HepG2 (cell line): Measurements from ENCODE around the gene ZNF106. TPM values are rescaled to one million over a fixed set of nuclear protein-coding genes. Genes with fewer than 3 reads are reported as not detected.
A peak's percentile ranks its signal among the peaks of the same experiment; 100 is the strongest.

ENCODE experiments used
- AGO1 ChIP-seq: fragments of 200-400 bp; formaldehyde crosslinking; IDR thresholded peaks from 2 replicates; pipeline ENCODE4 v1.6.1; 2017; ENCODE audit warnings: mild to moderate bottlenecking, low read depth, low read length, moderate library complexity; ENCODE audit not compliant: poor library complexity, severe bottlenecking
- HINFP ChIP-seq: sonication (generic); formaldehyde crosslinking; IDR thresholded peaks from 2 replicates; pipeline ENCODE4 v1.4.0; 2020; ENCODE audit warnings: low read depth, mild to moderate bottlenecking, missing genetic modification reagents
- KLF12 ChIP-seq: sonication (generic); formaldehyde crosslinking; IDR thresholded peaks from 2 replicates; pipeline ENCODE4 v1.4.0; 2020; ENCODE audit warnings: missing genetic modification reagents, borderline replicate concordance
- MEF2D ChIP-seq: sonication (generic); formaldehyde crosslinking; IDR thresholded peaks from 2 replicates; pipeline ENCODE4 v1.5.1; 2020; ENCODE audit warnings: mild to moderate bottlenecking, missing genetic modification reagents
- MTF2 ChIP-seq: sonication (generic); formaldehyde crosslinking; IDR thresholded peaks from 2 replicates; pipeline ENCODE4 v1.5.0; 2020; ENCODE audit warnings: missing genetic modification reagents, borderline replicate concordance
- NR2F6 ChIP-seq, 2 experiments: IDR thresholded peaks; 2 replicates each; pipeline ENCODE4 v1.6.1; 2016; ENCODE audit warnings: antibody characterized with exemption in 1 of 2, mild to moderate bottlenecking in 1 of 2
- ONECUT2 ChIP-seq: sonication (generic); formaldehyde crosslinking; IDR thresholded peaks from 2 replicates; pipeline ENCODE4 v1.4.0; 2020; ENCODE audit warnings: missing genetic modification reagents
- RBAK ChIP-seq: sonication (generic); formaldehyde crosslinking; IDR thresholded peaks from 2 replicates; pipeline ENCODE4 v1.5.1; 2020; ENCODE audit warnings: mild to moderate bottlenecking, missing genetic modification reagents
- SIN3A ChIP-seq: IDR thresholded peaks from 2 replicates; pipeline ENCODE4 v1.6.1; 2011; ENCODE audit warnings: low read depth, mild to moderate bottlenecking, control low read depth, low read length, borderline replicate concordance
- SMYD3 ChIP-seq: sonication (generic); formaldehyde crosslinking; IDR thresholded peaks from 2 replicates; pipeline ENCODE4 v1.8.1; 2023; ENCODE audit warnings: mild to moderate bottlenecking, missing genetic modification reagents
- TMF1 ChIP-seq: sonication (generic); formaldehyde crosslinking; IDR thresholded peaks from 2 replicates; pipeline ENCODE4 v1.8.1; 2022; ENCODE audit warnings: low read depth, missing genetic modification reagents
- TP53 ChIP-seq: sonication (generic); formaldehyde crosslinking; conservative IDR thresholded peaks from 2 replicates; pipeline ENCODE4 v1.4.0; 2020; ENCODE audit warnings: missing genetic modification reagents
- ZNF10 ChIP-seq: sonication (generic); formaldehyde crosslinking; IDR thresholded peaks from 2 replicates; pipeline ENCODE4 v1.4.0; 2020; ENCODE audit warnings: mild to moderate bottlenecking, low read depth, missing genetic modification reagents, borderline replicate concordance
- ZNF441 ChIP-seq: sonication (generic); formaldehyde crosslinking; IDR thresholded peaks from 2 replicates; pipeline ENCODE4 v1.7.0; 2021; ENCODE audit warnings: missing genetic modification reagents, borderline replicate concordance
- ZNF770 ChIP-seq: sonication (generic); formaldehyde crosslinking; IDR thresholded peaks from 2 replicates; pipeline ENCODE4 v1.5.0; 2020; ENCODE audit warnings: mild to moderate bottlenecking, missing genetic modification reagents
- ZSCAN9 ChIP-seq: IDR thresholded peaks from 2 replicates; pipeline ENCODE4 v1.6.1; 2016; ENCODE audit warnings: borderline replicate concordance
- polyA plus RNA-seq, 8 experiments: library from polyadenylated mRNA; depleted of rRNA in 3 of 8; stranded (reverse) in 7 of 8; unstranded in 1 of 8; fragments of >200 nt; fragmentation: Illumina TruSeq in 4 of 8; extraction: Trizol in 4 of 8; gene quantifications; 2 replicates each; pipeline versions ENCODE4 v1.2.1 to v1.2.3, GENCODE V29; 2011 to 2016; ENCODE audit warnings: low read depth in 4 of 8, missing spikeins in 1 of 8, mixed read lengths in 1 of 8; ENCODE audit not compliant: insufficient read depth in 1 of 8
- total RNA-seq, 5 experiments: library from RNA; depleted of rRNA; stranded (reverse); fragments of >200 nt; fragmentation: Illumina TruSeq; extraction: Trizol; gene quantifications; 2 replicates each; pipeline ENCODE4 v1.2.3, GENCODE V29; 2016; ENCODE audit warnings: low read depth in 1 of 5
- TF ChIP-seq, protein P1 (sequence below): IDR thresholded peaks from 2 replicates; pipeline ENCODE4 v1.6.1; 2016; ENCODE audit warnings: control low read depth
- TF ChIP-seq, protein P2 (sequence below): sonication (generic); formaldehyde crosslinking; IDR thresholded peaks from 2 replicates; pipeline ENCODE4 v1.4.0; 2020; ENCODE audit warnings: mild to moderate bottlenecking, missing genetic modification reagents, borderline replicate concordance

Gene ZNF106
- total and polyA plus RNA-seq, 2 of the 13 experiments (the other 11 are each of a cell fraction or from before 2014, with no cell fraction given): 12.5 to 35.1 TPM

GRCh38 chr15:42490671-42491538, at the start of gene ZNF106 (continued):
- peak; percentile 75 for TF ChIP-seq MEF2D (CRISPR knock-in tag)
- TF ChIP-seq KLF12 (CRISPR knock-in tag): peak; percentile 75; the same call in 1 of the 2 replicates
- no peak for TF ChIP-seq ZNF10 (CRISPR knock-in tag)
- TF ChIP-seq SIN3A: peak; percentile 91
- 0 out of 2 replicates have a peak, but pooled peaks have one; percentile 78 for TF ChIP-seq SMYD3
- TF ChIP-seq ONECUT2 (CRISPR knock-in tag): peak; percentile 22; the same call in 1 of the 2 replicates
- peak; percentile 59; the same call in 1 of the 2 replicates for TF ChIP-seq NR2F6 (IDR thresholded peaks at IDR 0.05)
- peak; percentile 33 for TF ChIP-seq NR2F6 (CRISPR knock-in tag; IDR thresholded peaks at IDR 0.05)
- TF ChIP-seq MTF2 (CRISPR knock-in tag): no peak
- 0 out of 2 replicates have a peak, but pooled peaks have one; percentile 50 for TF ChIP-seq RBAK (CRISPR knock-in tag)
- TF ChIP-seq TMF1 (CRISPR knock-in tag): peak; percentile 33; the same call in 1 of the 2 replicates
- peak; percentile 40; the same call in 1 of the 2 replicates for TF ChIP-seq ZSCAN9 (CRISPR knock-in tag)
- TF ChIP-seq, protein P1, sequence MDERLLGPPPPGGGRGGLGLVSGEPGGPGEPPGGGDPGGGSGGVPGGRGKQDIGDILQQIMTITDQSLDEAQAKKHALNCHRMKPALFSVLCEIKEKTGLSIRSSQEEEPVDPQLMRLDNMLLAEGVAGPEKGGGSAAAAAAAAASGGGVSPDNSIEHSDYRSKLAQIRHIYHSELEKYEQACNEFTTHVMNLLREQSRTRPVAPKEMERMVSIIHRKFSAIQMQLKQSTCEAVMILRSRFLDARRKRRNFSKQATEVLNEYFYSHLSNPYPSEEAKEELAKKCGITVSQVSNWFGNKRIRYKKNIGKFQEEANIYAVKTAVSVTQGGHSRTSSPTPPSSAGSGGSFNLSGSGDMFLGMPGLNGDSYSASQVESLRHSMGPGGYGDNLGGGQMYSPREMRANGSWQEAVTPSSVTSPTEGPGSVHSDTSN (CRISPR knock-in tag): no peak; the same call in 1 of the 2 replicates
- peak; percentile 74; the same call in 1 of the 2 replicates for TF ChIP-seq TP53 (CRISPR knock-in tag)
- TF ChIP-seq ZNF770 (CRISPR knock-in tag): peak; percentile 34; the same call in 1 of the 2 replicates
- TF ChIP-seq AGO1: peak; percentile 36
- peak; percentile 84 for TF ChIP-seq ZNF441 (CRISPR knock-in tag)
- TF ChIP-seq HINFP (CRISPR knock-in tag): 0 out of 2 replicates have a peak, but pooled peaks have one; percentile 54
- TF ChIP-seq, protein P2, sequence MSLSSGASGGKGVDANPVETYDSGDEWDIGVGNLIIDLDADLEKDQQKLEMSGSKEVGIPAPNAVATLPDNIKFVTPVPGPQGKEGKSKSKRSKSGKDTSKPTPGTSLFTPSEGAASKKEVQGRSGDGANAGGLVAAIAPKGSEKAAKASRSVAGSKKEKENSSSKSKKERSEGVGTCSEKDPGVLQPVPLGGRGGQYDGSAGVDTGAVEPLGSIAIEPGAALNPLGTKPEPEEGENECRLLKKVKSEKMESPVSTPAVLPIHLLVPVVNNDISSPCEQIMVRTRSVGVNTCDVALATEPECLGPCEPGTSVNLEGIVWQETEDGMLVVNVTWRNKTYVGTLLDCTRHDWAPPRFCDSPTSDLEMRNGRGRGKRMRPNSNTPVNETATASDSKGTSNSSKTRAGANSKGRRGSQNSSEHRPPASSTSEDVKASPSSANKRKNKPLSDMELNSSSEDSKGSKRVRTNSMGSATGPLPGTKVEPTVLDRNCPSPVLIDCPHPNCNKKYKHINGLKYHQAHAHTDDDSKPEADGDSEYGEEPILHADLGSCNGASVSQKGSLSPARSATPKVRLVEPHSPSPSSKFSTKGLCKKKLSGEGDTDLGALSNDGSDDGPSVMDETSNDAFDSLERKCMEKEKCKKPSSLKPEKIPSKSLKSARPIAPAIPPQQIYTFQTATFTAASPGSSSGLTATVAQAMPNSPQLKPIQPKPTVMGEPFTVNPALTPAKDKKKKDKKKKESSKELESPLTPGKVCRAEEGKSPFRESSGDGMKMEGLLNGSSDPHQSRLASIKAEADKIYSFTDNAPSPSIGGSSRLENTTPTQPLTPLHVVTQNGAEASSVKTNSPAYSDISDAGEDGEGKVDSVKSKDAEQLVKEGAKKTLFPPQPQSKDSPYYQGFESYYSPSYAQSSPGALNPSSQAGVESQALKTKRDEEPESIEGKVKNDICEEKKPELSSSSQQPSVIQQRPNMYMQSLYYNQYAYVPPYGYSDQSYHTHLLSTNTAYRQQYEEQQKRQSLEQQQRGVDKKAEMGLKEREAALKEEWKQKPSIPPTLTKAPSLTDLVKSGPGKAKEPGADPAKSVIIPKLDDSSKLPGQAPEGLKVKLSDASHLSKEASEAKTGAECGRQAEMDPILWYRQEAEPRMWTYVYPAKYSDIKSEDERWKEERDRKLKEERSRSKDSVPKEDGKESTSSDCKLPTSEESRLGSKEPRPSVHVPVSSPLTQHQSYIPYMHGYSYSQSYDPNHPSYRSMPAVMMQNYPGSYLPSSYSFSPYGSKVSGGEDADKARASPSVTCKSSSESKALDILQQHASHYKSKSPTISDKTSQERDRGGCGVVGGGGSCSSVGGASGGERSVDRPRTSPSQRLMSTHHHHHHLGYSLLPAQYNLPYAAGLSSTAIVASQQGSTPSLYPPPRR (CRISPR knock-in tag): peak; percentile 32; the same call in 1 of the 2 replicates
